ENCODE measurements around the gene IRF4.

The IRF4 gene

DNA sequence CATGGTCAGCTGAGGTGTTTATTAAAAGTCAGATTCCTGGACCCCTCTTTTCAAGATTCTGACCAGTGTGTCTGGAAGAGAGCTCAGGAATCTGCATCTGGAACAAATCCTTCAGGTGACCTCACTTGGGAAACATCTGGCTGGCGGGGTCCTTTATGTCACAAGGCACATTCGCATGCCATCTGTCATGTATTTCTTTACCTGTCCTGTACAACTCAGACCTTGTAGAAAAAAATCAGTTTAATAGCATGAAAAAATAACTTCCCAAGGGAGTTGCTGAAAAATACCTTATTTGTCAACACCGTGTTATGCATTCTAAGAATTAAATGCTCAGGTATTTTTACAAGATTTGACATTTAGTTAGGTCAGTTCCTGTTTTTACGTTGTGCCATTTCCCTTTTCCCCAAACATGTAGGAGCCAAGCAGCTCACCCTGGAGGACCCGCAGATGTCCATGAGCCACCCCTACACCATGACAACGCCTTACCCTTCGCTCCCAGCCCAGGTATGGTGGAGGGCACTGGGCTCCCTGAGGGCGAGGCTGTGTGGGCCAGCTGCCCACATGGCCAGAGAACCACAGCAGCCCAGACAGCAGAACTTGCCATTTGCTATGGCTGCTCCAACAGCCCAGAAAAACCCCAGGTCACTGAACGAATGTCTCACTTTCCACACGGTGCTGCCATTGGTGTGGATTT, 4.0 kb downstream of the IRF4 start:
- Histone ChIP-seq H3K4me3 (ENCODE audit: insufficient read depth, low read length, poor library complexity, severe bottlenecking) (no peak overlapping the region), H4K20me1 (ENCODE audit: low read depth, low read length) (no peaks in the 10 kb centered on the region), H2AFZ (ENCODE audit: low read depth, low read length, severe bottlenecking) (no peak overlapping the region), H3K36me3 (ENCODE audit: low read length) (peaks cover 8% of the 10 kb centered on the region; the same call in 1 of the 2 replicates), H3K27ac (ENCODE audit: low read depth, low read length) (no peak overlapping the region), H3F3A (ENCODE audit: insufficient read depth) (no peaks in the 10 kb centered on the region), H3K4me2 (ENCODE audit: low read depth, low read length, poor library complexity, severe bottlenecking) (no peak overlapping the region), H3K9me2 (replicated peaks; ENCODE audit: insufficient read depth, low read length) (no peaks in the 10 kb centered on the region), H3K9ac (ENCODE audit: low read length) (no peak overlapping the region), H3K79me2 (ENCODE audit: insufficient read depth, low read length) (peaks cover 6% of the 10 kb centered on the region; the same call in 1 of the 2 replicates), H3K27me3 (ENCODE audit: low read length) (no peaks in the 10 kb centered on the region), H3K9me3 (ENCODE audit: insufficient read depth, low read length) (no peaks in the 10 kb centered on the region)
- TF ChIP-seq, protein P1, sequence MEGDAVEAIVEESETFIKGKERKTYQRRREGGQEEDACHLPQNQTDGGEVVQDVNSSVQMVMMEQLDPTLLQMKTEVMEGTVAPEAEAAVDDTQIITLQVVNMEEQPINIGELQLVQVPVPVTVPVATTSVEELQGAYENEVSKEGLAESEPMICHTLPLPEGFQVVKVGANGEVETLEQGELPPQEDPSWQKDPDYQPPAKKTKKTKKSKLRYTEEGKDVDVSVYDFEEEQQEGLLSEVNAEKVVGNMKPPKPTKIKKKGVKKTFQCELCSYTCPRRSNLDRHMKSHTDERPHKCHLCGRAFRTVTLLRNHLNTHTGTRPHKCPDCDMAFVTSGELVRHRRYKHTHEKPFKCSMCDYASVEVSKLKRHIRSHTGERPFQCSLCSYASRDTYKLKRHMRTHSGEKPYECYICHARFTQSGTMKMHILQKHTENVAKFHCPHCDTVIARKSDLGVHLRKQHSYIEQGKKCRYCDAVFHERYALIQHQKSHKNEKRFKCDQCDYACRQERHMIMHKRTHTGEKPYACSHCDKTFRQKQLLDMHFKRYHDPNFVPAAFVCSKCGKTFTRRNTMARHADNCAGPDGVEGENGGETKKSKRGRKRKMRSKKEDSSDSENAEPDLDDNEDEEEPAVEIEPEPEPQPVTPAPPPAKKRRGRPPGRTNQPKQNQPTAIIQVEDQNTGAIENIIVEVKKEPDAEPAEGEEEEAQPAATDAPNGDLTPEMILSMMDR (IDR thresholded peaks at IDR 0.05; ENCODE audit: insufficient read depth, low read length, poor library complexity, severe bottlenecking), result no peak

DNA sequence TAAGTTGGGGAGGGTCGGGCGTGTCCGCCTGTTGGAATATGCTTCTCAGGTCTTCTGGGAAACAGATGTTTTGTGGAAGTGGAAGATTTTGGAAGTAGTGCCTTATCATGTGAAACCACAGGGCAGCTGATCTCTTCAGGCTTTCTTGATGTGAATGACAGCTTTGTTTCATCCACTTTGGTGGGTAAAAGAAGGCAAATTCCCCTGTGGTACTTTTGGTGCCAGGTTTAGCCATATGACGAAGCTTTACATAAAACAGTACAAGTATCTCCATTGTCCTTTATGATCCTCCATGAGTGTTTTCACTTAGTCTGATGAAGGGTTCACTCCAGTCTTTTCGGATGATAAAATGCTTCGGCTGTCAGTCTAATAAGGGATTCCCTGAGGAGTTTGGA, 4.6 kb downstream of the IRF4 start:
- no peak overlapping the region for H3K27ac ChIP-seq (ENCODE audit: low read depth, low read length)
- peaks cover 6% of the 10 kb centered on the region; the same call in 1 of the 2 replicates for H3K79me2 ChIP-seq (ENCODE audit: insufficient read depth, low read length)
- H3K36me3 ChIP-seq (ENCODE audit: low read length), result peaks cover 12% of the 10 kb centered on the region
- H3K27me3 ChIP-seq (ENCODE audit: low read length), result no peaks in the 10 kb centered on the region
- no peaks in the 10 kb centered on the region for H3F3A ChIP-seq (ENCODE audit: insufficient read depth)
- H3K4me3 ChIP-seq (ENCODE audit: insufficient read depth, low read length, poor library complexity, severe bottlenecking), result no peak overlapping the region
- H2AFZ ChIP-seq (ENCODE audit: low read depth, low read length, severe bottlenecking), result no peak overlapping the region
- no peaks in the 10 kb centered on the region for H3K9me3 ChIP-seq (ENCODE audit: insufficient read depth, low read length)
- no peak overlapping the region for H3K9ac ChIP-seq (ENCODE audit: low read length)
- H4K20me1 ChIP-seq (ENCODE audit: low read depth, low read length), result no peaks in the 10 kb centered on the region
- no peaks in the 10 kb centered on the region for H3K9me2 ChIP-seq (replicated peaks; ENCODE audit: insufficient read depth, low read length)
- TF ChIP-seq, protein P1 (IDR thresholded peaks at IDR 0.05; ENCODE audit: insufficient read depth, low read length, poor library complexity, severe bottlenecking), result no peak
- TF ChIP-seq EZH2phosphoT487 (conservative IDR thresholded peaks at IDR 0.05; ENCODE audit: low read length), result no peak
- H3K4me2 ChIP-seq (ENCODE audit: low read depth, low read length, poor library complexity, severe bottlenecking), result no peak overlapping the region

DNA sequence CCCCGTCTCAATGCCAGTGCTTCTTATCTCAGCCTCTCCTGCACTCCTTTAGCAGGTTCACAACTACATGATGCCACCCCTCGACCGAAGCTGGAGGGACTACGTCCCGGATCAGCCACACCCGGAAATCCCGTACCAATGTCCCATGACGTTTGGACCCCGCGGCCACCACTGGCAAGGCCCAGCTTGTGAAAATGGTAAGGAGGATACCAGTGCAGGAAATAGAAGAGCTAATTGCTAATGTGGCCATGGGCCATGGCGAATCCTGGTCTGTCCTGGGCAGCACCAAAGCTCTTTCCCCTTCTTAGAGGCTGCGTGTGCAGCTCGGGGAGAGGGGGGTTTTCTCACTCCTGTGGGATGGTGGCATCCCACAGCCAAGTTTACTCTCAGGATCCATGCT, 5.5 kb downstream of the IRF4 start:
- no peaks in the 10 kb centered on the region for H3K9me2 ChIP-seq (replicated peaks; ENCODE audit: insufficient read depth, low read length)
- H2AFZ ChIP-seq (ENCODE audit: low read depth, low read length, severe bottlenecking), result no peak overlapping the region
- H3K4me2 ChIP-seq (ENCODE audit: low read depth, low read length, poor library complexity, severe bottlenecking), result no peak overlapping the region
- H3K9ac ChIP-seq (ENCODE audit: low read length), result no peak overlapping the region
- no peak overlapping the region for H3K27ac ChIP-seq (ENCODE audit: low read depth, low read length)
- no peaks in the 10 kb centered on the region for H4K20me1 ChIP-seq (ENCODE audit: low read depth, low read length)
- H3K4me3 ChIP-seq (ENCODE audit: insufficient read depth, low read length, poor library complexity, severe bottlenecking), result no peak overlapping the region
- H3K79me2 ChIP-seq (ENCODE audit: insufficient read depth, low read length), result peaks cover 6% of the 10 kb centered on the region; the same call in 1 of the 2 replicates
- TF ChIP-seq, protein P1 (IDR thresholded peaks at IDR 0.05; ENCODE audit: insufficient read depth, low read length, poor library complexity, severe bottlenecking), result no peak
- TF ChIP-seq EZH2phosphoT487 (conservative IDR thresholded peaks at IDR 0.05; ENCODE audit: low read length), result no peak
- H3K36me3 ChIP-seq (ENCODE audit: low read length), result peaks cover 12% of the 10 kb centered on the region
- no peaks in the 10 kb centered on the region for H3F3A ChIP-seq (ENCODE audit: insufficient read depth)
- no peaks in the 10 kb centered on the region for H3K27me3 ChIP-seq (ENCODE audit: low read length)
- no peaks in the 10 kb centered on the region for H3K9me3 ChIP-seq (ENCODE audit: insufficient read depth, low read length)
